Measurements from ENCODE around the gene CPT1A.

Gene CPT1A

GRCh38 chr11:68818181-68818580 lies 23.5 kb downstream of the CPT1A start:
- no peaks in the 10 kb centered on the region for H3K9me3 Mint-ChIP-seq
- no peaks in the 10 kb centered on the region for H3K27me3 Mint-ChIP-seq
- H3K4me3 Mint-ChIP-seq: no peak overlapping the region
- H3K27ac Mint-ChIP-seq (ENCODE audit: low read depth): peak overlapping the region; percentile 77
- peaks cover 27% of the 10 kb centered on the region for H3K4me1 Mint-ChIP-seq
- ATAC-seq (replicated peaks; ENCODE audit: extremely low read depth, poor library complexity, severe bottlenecking): no peak
- no peak for DNase-seq (ENCODE audit: low spot score in 2 of 2)
- H3K36me3 Mint-ChIP-seq (ENCODE audit: insufficient read depth): peaks cover 10% of the 10 kb centered on the region

DNA sequence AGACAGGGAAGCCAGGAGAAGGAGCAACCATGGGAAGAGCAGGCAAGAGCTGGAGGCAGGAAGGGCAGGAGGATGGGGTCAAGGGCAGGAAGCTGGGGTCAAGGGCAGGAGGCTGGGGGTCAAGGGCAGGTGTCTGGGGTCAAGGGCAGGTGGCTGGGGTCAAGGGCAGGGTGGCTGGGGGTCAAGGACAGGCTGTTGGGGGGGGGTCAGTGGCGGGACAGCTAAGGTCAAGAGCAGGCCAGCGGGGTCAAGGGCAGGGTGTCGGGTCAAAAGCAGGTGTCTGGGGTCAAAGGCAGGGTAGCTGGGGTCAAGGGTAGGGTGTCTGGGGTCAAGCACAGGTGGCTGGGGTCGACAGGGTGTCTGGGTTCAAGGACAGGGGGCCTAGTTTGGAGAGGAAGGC lies 24.2 kb downstream of the CPT1A start:
- H3K4me3 Mint-ChIP-seq: peak overlapping the region; percentile 24
- no peak for DNase-seq (ENCODE audit: low spot score in 2 of 2)
- no peaks in the 10 kb centered on the region for H3K9me3 Mint-ChIP-seq
- peak overlapping the region; percentile 77 for H3K27ac Mint-ChIP-seq (ENCODE audit: low read depth)
- ATAC-seq (replicated peaks; ENCODE audit: extremely low read depth, poor library complexity, severe bottlenecking): no peak
- H3K36me3 Mint-ChIP-seq (ENCODE audit: insufficient read depth): peaks cover 10% of the 10 kb centered on the region
- H3K27me3 Mint-ChIP-seq: no peaks in the 10 kb centered on the region
- H3K4me1 Mint-ChIP-seq: peaks cover 27% of the 10 kb centered on the region

GRCh38 chr11:68816917-68817419 lies 24.7 kb downstream of the CPT1A start:
- no peak for ATAC-seq (replicated peaks; ENCODE audit: extremely low read depth, poor library complexity, severe bottlenecking)
- H3K27ac Mint-ChIP-seq (ENCODE audit: low read depth): peak overlapping the region; percentile 77
- H3K36me3 Mint-ChIP-seq (ENCODE audit: insufficient read depth): peaks cover 15% of the 10 kb centered on the region
- H3K4me1 Mint-ChIP-seq: peaks cover 27% of the 10 kb centered on the region
- H3K27me3 Mint-ChIP-seq: no peaks in the 10 kb centered on the region
- DNase-seq (ENCODE audit: low spot score in 2 of 2): no peak
- no peaks in the 10 kb centered on the region for H3K9me3 Mint-ChIP-seq
- H3K4me3 Mint-ChIP-seq: peak overlapping the region; percentile 24

- DNase-seq (ENCODE audit: low spot score in 2 of 2) (no peak), ATAC-seq (replicated peaks; ENCODE audit: extremely low read depth, poor library complexity, severe bottlenecking) (no peak)
- H3K9me3 Mint-ChIP-seq: no peaks in the 10 kb centered on the region
- H3K27ac Mint-ChIP-seq (ENCODE audit: low read depth): peak overlapping the region; percentile 77
- peaks cover 27% of the 10 kb centered on the region for H3K4me1 Mint-ChIP-seq
- peak overlapping the region; percentile 1 for H3K4me3 Mint-ChIP-seq
- H3K36me3 Mint-ChIP-seq (ENCODE audit: insufficient read depth): peaks cover 16% of the 10 kb centered on the region
- no peaks in the 10 kb centered on the region for H3K27me3 Mint-ChIP-seq
These were observed 25.4 kb downstream of the CPT1A start for GRCh38 chr11:68816251-68816776.

- Mint-ChIP-seq H3K36me3 (ENCODE audit: insufficient read depth) (peaks cover 24% of the 10 kb centered on the region), H3K9me3 (no peaks in the 10 kb centered on the region), H3K27me3 (no peaks in the 10 kb centered on the region), H3K27ac (ENCODE audit: low read depth) (no peak overlapping the region), H3K4me3 (no peak overlapping the region), H3K4me1 (peaks cover 23% of the 10 kb centered on the region)
- DNase-seq (ENCODE audit: low spot score in 2 of 2): no peak
- ATAC-seq (replicated peaks; ENCODE audit: extremely low read depth, poor library complexity, severe bottlenecking): no peak
These were observed 27.9 kb downstream of the CPT1A start for GRCh38 chr11:68813773-68814172.

DNA sequence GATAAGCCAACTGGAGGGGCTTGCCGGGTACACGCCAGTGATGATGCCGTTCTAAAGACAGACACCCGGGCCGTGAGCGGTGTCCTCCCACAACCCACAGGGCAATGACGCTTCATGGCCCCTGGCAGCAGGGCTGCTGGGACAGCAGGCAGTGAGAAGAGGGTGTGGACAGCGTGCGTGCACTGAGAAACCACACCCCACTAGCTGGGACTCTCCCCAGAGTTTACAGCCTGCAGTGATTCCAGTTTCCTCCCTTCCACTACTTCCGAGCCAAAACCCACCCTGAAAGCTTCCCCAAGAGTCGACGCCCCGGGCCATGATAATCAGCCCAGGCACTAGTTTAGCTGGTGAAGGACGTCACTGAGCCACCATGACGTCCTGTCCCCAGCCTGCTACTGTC lies 29.2 kb downstream of the CPT1A start:
- DNase-seq (ENCODE audit: low spot score in 2 of 2) (no peak), ATAC-seq (replicated peaks; ENCODE audit: extremely low read depth, poor library complexity, severe bottlenecking) (no peak)
- Mint-ChIP-seq H3K27ac (ENCODE audit: low read depth) (no peak overlapping the region), H3K4me1 (peaks cover 13% of the 10 kb centered on the region), H3K36me3 (ENCODE audit: insufficient read depth) (peaks cover 26% of the 10 kb centered on the region), H3K9me3 (no peaks in the 10 kb centered on the region), H3K27me3 (no peaks in the 10 kb centered on the region), H3K4me3 (no peak overlapping the region)

DNA sequence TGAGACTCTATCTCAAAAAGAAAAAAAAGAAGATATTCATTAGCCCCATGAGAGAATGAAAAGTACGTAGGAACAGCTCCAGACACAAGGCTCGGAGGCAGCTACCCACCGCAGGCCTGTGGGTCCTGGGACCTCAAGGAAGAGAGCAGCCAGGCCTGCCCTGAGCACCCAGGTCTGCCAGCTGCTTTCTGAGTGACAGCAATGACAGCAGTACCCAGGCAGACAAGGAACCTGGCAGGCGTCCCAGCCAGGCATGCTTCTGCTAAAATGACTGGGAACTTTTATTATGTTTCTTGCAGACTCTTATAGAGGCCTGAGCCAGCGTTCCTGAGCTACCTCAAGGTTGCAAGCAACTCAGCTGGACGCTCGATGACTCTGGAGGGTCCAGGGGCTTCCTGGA lies 31.6 kb downstream of the CPT1A start:
- Mint-ChIP-seq H3K36me3 (ENCODE audit: insufficient read depth) (peaks cover 30% of the 10 kb centered on the region), H3K27ac (ENCODE audit: low read depth) (no peak overlapping the region), H3K9me3 (no peaks in the 10 kb centered on the region), H3K4me3 (no peak overlapping the region), H3K4me1 (no peaks in the 10 kb centered on the region), H3K27me3 (no peaks in the 10 kb centered on the region)
- ATAC-seq (replicated peaks; ENCODE audit: extremely low read depth, poor library complexity, severe bottlenecking): no peak
- no peak for DNase-seq (ENCODE audit: low spot score in 2 of 2)

DNA sequence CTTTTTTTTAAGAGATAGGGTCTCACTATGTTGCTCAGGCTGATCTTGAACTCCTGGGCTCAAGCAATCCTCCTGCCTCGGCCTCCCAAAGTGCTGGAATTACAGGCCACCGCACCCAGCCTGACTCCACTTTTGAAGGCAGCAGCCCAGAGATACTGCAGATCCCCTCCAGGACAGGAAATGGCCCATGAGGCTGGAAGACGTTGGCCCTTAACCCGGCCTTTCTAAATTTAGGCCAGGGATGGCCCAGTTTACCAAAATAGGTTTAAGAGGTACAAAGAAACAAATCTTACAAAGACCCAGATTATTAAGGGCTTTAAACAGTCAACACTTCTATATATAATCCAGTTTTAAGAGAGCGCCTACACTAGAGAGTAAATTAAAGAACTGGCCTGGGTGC lies 32.2 kb downstream of the CPT1A start:
- Mint-ChIP-seq H3K27me3 (no peaks in the 10 kb centered on the region), H3K36me3 (ENCODE audit: insufficient read depth) (peaks cover 29% of the 10 kb centered on the region), H3K4me3 (no peak overlapping the region), H3K9me3 (no peaks in the 10 kb centered on the region), H3K4me1 (no peaks in the 10 kb centered on the region), H3K27ac (ENCODE audit: low read depth) (no peak overlapping the region)
- ATAC-seq (replicated peaks; ENCODE audit: extremely low read depth, poor library complexity, severe bottlenecking) (no peak), DNase-seq (ENCODE audit: low spot score in 2 of 2) (no peak)

- Mint-ChIP-seq H3K36me3 (ENCODE audit: insufficient read depth) (peaks cover 32% of the 10 kb centered on the region), H3K4me1 (no peaks in the 10 kb centered on the region), H3K27ac (ENCODE audit: low read depth) (no peak overlapping the region), H3K9me3 (no peaks in the 10 kb centered on the region), H3K27me3 (no peaks in the 10 kb centered on the region), H3K4me3 (no peak overlapping the region)
- no peak for ATAC-seq (replicated peaks; ENCODE audit: extremely low read depth, poor library complexity, severe bottlenecking)
- no peak for DNase-seq (ENCODE audit: low spot score in 2 of 2)
These were observed 32.9 kb downstream of the CPT1A start for GRCh38 chr11:68808787-68809186.

DNA sequence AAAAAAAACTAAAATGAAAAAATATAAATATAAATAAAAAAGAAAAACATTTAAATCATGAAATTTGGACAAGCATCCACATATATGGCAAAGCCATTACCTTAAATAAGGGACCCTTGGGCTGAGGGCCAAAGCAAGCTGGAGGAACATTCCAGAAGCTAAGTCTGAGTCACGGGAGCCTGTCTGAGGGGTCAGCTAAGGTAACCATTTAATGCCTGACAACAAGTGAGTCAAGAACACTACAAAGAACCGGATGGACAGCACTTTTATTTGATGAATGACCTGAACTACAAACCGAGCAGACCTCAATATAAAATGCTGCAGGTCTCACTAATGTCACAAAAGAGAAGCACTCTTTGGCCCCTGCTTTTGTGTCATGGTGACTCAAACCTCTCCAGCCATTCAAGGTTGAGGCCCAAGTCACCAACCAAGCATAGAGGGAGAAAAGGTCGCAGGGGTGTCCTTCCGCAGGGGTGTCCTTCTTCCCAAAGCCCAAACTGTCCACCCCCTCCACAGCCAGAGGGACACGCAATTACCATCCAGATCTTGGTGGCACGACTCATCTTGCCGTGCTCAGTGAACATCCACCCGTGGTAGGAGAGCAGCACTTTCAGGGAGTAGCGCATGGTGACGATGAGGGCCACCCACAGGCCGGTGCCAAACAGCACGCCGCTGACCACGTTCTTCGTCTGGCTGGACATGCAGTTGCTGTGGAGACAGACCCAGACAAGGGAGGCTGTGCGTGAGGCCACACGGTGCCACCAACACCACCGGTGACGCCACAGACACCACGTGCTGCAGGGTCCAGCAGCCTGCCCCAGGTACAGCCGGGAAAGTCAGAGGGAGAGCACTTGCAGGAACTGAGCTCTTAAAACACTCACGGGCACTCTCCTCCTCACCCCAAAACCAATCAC lies 34.5 kb downstream of the CPT1A start:
- no peaks in the 10 kb centered on the region for H3K27me3 Mint-ChIP-seq
- no peak for DNase-seq (ENCODE audit: low spot score in 2 of 2)
- no peaks in the 10 kb centered on the region for H3K9me3 Mint-ChIP-seq
- no peaks in the 10 kb centered on the region for H3K4me1 Mint-ChIP-seq
- H3K4me3 Mint-ChIP-seq: no peak overlapping the region
- H3K36me3 Mint-ChIP-seq (ENCODE audit: insufficient read depth): peaks cover 38% of the 10 kb centered on the region
- no peak for ATAC-seq (replicated peaks; ENCODE audit: extremely low read depth, poor library complexity, severe bottlenecking)
- H3K27ac Mint-ChIP-seq (ENCODE audit: low read depth): no peak overlapping the region

DNA sequence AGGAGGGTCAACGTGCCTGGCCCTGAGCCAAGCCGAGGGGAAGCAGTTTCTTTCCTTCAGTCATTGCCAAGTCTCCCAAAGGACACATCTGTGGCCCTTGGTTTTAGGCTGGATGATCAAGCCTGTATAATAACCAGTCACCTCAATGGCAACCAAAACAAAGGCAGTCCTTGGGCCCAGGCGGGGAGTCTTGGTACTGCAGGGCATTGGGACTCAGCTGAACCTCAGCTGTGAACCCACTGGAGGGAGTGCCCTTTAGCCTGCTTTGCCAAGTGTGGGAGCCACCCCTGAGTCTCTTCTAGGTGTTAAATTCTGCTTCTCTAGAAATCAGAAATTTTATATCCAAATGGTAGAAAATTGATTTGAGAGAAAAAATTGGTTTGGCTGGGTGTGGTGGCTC lies 36.9 kb downstream of the CPT1A start:
- no peak for DNase-seq (ENCODE audit: low spot score in 2 of 2)
- peaks cover 38% of the 10 kb centered on the region for H3K36me3 Mint-ChIP-seq (ENCODE audit: insufficient read depth)
- no peaks in the 10 kb centered on the region for H3K9me3 Mint-ChIP-seq
- H3K4me1 Mint-ChIP-seq: no peaks in the 10 kb centered on the region
- no peak overlapping the region for H3K4me3 Mint-ChIP-seq
- no peak for ATAC-seq (replicated peaks; ENCODE audit: extremely low read depth, poor library complexity, severe bottlenecking)
- no peaks in the 10 kb centered on the region for H3K27me3 Mint-ChIP-seq
- H3K27ac Mint-ChIP-seq (ENCODE audit: low read depth): no peak overlapping the region

DNA sequence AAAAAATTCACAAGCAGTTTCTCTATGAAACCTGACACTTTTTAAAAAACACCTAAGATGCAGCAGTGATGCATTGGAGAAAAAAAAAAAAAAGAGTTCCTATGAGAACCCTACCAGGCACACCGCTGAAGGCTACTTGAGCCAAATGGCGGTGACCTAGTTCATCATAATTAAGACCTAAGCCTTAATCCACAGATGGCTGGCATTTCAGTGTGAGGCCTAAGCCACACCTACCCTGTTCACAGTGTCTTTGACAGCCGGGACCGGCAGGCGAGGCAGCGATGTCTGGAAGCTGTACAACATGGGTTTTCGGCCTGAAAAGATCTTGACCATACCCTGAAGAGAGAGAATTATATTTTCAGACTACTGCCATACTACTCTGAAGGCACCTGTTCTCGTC lies 38.0 kb downstream of the CPT1A start:
- no peak for DNase-seq (ENCODE audit: low spot score in 2 of 2)
- ATAC-seq (replicated peaks; ENCODE audit: extremely low read depth, poor library complexity, severe bottlenecking): no peak
- no peaks in the 10 kb centered on the region for H3K27me3 Mint-ChIP-seq
- no peak overlapping the region for H3K4me3 Mint-ChIP-seq
- H3K9me3 Mint-ChIP-seq: no peaks in the 10 kb centered on the region
- no peaks in the 10 kb centered on the region for H3K4me1 Mint-ChIP-seq
- no peak overlapping the region for H3K27ac Mint-ChIP-seq (ENCODE audit: low read depth)
- H3K36me3 Mint-ChIP-seq (ENCODE audit: insufficient read depth): peaks cover 40% of the 10 kb centered on the region

- Mint-ChIP-seq H3K4me3 (no peak overlapping the region), H3K27ac (ENCODE audit: low read depth) (no peak overlapping the region), H3K36me3 (ENCODE audit: insufficient read depth) (peaks cover 39% of the 10 kb centered on the region), H3K9me3 (no peaks in the 10 kb centered on the region), H3K27me3 (no peaks in the 10 kb centered on the region), H3K4me1 (no peaks in the 10 kb centered on the region)
- DNase-seq (ENCODE audit: low spot score in 2 of 2): peak in 1 of 2 donors; percentile 26
- ATAC-seq (replicated peaks; ENCODE audit: extremely low read depth, poor library complexity, severe bottlenecking): no peak
These were observed 43.4 kb downstream of the CPT1A start for GRCh38 chr11:68798221-68798813.

Data from central memory CD8-positive, alpha-beta T cell (primary cell).